ENCODE measurements around the gene SRGAP2B.
"Not testable (repeated sequence)": the region's sequence is repeated elsewhere in the genome, so short reads cannot be mapped to it uniquely, and the experiment has no call there.

Gene SRGAP2B

DNA sequence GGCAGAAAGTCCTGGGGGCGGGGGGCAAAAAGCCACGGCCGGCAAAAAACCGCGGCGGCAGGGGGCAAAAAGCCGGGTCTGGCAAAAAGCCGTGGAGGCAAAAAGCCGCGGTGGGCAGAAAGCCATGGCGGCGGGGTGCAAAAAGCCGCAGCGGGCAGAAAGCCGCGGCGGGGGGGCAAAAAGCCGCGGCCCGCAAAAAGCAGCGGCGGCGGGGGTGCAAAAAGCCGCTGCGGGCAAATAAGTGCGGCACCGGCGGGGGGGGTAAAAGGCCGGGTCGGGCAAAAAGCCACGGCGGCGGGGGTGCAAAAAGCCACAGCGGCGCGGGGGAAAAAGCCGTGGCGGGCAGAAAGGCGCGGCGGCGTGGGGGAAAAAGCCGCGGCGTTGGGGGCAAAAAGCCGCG lies 212.1 kb downstream of the SRGAP2B start:
- not testable (repeated sequence) for DNase-seq

DNA sequence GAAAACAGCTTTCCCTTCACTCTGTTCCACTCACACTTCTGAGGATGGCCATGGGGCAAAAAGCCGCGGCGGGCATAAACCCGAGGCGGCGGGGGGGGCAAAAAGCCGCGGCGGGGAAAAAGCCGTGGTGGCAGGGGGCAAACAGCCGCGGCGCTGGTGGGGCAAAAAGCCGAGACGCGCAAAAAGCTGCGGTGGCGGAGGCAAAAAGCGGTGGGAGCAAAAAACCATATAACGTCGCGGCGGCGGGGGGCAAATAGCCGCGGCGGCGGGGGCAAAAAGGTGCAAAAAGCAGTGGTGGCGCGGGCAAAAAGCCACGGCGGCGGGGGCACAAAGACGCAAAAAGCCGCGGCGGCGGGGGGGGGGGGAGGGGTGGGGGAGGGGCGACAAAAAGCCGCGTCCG lies 212.8 kb downstream of the SRGAP2B start:
- DNase-seq: not testable (repeated sequence)

DNA sequence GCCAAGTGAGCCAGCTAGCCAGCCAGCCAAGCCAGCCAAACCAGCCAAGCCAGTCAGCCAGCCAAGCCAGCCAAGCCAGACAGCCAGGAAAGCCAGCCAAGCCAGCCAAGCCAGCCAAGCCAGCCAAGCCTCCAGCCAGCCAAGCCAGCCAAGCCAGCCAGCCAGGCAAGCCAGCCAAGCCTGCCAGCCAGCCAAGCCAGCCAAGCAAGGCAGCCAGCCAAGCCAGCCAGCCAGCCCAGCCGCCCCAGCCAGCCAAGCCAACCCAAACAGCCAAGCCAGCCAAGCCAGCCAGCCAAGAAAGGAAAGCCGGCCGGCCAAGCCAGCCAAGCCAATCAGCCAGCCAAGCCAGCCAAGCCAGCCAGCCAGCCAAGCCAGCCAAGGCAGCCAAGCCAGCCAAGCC lies 236.5 kb downstream of the SRGAP2B start:
- DNase-seq: not testable (repeated sequence)
